Limb (tissue), 2 donors: Measurements from ENCODE around the gene FLII.
A peak's percentile ranks its signal among the peaks of the same experiment; 100 is the strongest.

Experiments used
- DNase-seq, 2 donors: peaks; one replicate each; pipeline ENCODE4 v3.0.0-alpha.2; 2016; ENCODE audit errors: extremely low spot score in 2 of 2

The FLII gene

DNA sequence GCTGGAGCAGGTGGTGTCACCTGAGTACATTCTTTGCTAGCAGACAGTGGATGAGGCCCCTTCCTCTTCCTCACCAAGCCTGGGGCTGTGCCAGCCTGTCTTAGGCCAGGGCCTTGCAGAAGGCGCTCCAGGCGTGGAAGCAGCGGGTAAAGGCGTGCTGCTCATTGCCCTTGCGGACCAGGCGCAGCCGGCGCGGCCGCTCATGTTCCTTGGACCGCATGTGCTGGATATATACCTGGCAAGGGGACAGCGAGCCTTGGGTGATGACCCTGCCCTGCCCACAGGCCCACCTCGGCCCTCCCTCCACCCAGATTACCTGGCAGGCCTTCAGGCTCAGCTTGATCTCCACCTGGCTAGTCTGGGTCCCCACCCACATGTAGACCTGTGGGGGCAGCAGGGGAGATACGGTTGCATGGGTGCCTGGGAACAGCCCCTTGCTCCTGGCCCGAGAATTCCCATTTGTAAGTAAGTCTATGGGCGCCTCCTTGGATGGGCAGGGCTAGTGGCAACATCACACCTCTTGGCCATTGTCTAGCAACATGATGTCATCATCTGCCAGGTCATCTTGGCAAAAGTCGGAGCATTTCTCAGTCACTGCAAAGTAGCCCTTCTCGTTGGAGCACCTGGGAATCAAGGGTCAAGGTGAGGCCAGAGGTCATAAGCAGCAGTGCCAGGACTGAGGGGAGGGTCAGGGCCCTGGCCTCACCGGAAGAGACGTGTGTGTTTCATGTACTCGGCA is 13.3 kb downstream of the FLII start:
- DNase-seq: no peak

DNA sequence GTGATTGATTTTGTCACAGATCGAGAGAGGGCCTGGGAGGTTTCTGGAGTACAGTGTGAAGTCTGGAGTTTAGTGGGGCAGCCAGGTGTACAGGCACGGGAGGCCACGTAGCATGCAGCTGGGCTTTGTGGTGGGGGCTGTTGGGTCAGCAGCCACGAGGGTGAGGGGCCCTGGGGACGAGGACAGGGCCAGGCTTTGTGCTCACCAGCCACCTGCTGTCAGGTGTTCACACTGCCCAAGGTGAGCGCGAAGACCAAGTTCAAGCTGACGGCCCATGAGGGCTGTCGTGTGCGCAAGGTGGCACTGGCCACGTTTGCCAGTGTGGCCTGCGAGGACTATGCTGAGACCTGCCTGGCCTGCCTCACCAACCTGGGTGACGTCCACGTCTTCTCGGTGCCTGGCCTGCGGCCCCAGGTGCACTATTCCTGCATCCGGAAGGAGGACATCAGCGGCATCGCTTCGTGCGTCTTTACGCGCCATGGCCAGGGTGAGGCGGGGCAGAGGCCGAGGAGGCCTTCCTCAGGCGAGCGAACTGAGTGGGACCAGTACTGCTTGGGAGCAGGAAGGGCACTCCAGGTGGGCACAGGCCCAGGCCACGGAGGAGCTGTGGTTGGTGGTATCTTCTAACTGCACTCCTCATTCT is 17.2 kb downstream of the FLII start:
- no peak for DNase-seq

DNA sequence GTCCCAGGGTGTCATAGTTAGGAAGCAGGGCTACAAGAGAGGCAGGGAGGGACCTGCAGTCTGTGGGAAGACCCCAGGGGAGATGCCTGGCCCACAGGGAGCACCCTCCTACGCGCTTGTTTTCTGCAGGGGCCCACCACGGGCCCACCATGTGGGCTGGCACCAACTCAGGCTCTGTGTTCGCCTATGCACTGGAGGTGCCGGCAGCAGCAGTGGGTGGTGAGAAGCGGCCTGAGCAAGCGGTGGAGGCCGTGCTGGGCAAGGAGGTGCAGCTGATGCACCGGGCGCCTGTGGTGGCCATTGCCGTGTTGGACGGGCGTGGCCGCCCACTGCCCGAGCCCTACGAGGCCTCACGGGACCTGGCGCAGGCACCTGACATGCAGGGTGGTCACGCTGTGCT is 18.1 kb downstream of the FLII start:
- no peak for DNase-seq

DNA sequence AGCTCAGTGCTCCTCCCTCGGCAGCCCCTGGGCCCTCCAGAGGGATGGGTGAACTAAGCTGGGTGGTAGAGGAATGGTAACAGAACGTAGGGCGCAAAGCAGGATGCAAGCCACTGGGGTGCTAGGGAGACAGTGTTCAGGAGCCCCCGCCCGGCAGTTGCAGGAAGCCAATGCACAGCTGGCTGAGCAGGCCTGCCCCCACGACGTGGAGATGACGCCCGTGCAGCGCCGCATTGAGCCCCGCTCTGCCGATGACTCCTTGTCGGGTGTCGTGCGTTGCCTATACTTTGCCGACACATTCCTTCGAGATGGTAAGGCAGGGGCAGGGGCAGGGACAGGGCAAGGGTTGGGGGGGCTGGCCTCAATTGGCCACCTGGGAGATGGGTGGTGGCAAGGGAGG is 20.2 kb downstream of the FLII start:
- DNase-seq: no peak

GRCh38 chr17:18237461-18237860 is 21.1 kb downstream of the FLII start:
- DNase-seq: no peak

DNA sequence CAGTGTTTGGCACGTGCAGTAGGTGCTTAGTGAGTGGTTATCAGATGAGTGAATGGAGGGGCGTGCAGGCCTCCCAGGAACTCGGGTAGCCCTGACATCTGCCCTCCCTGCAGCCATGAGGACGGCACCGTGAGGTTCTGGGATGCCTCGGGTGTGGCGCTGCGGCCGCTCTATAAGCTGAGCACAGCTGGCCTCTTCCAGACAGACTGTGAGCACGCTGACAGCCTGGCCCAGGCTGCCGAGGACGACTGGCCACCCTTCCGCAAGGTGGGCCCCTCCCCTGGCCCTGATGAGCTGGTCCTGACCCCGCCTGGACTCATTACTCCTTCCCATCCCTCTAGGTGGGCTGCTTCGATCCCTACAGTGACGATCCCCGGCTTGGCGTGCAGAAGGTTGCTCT is 22.0 kb downstream of the FLII start:
- no peak for DNase-seq

- no peak for DNase-seq
These were observed 22.7 kb downstream of the FLII start for GRCh38 chr17:18235743-18236256.

GRCh38 chr17:18234853-18235380 is 23.6 kb downstream of the FLII start:
- no peak for DNase-seq

DNA sequence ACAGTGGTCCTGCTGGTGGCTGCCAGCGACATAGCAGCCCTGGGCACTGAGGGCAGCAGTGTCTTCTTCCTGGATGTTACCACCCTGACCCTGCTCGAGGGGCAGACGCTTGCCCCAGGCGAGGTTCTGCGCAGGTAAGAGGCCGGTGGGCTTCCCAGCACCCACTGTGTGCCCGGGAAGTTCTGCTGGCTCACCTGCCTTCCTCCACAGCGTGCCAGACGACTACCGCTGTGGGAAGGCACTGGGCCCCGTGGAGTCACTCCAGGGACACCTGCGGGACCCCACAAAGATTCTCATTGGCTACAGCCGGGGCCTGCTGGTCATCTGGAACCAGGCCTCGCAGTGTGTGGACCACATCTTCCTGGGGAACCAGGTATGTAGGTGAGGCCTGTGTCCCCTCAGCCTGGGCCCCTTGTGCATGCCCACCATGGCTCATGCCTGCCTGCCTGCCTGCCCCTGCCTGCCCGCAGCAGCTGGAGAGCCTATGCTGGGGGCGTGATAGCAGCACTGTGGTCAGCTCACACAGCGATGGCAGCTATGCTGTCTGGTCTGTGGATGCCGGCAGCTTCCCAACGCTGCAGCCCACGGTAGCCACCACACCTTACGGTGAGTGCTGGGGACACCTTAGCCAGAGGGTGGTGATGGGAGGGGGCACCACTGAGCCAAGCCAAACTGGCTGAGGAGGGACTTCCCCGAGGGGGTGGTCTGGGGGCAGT is 24.6 kb downstream of the FLII start:
- DNase-seq: no peak

DNA sequence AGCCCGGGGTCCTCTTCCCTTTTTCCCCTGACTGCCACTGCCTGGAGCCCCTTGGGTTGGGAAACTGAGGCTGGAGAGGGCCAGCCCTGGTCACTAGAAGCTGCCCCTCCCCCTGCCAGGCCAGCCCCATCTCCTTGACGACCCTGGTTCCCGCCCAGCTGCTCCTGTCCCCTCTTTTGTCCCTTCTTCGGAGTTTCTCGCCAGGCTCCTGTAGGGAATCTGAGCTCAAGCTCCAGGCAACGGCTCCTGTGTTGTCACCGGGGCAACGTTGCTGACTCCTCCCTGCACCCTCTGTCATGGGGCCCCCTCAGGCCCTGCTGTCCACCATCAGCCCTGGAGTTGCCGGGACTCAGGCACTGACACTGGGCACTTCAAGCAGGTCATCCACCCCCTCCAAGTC is 27.4 kb downstream of the FLII start:
- no peak for DNase-seq

DNA sequence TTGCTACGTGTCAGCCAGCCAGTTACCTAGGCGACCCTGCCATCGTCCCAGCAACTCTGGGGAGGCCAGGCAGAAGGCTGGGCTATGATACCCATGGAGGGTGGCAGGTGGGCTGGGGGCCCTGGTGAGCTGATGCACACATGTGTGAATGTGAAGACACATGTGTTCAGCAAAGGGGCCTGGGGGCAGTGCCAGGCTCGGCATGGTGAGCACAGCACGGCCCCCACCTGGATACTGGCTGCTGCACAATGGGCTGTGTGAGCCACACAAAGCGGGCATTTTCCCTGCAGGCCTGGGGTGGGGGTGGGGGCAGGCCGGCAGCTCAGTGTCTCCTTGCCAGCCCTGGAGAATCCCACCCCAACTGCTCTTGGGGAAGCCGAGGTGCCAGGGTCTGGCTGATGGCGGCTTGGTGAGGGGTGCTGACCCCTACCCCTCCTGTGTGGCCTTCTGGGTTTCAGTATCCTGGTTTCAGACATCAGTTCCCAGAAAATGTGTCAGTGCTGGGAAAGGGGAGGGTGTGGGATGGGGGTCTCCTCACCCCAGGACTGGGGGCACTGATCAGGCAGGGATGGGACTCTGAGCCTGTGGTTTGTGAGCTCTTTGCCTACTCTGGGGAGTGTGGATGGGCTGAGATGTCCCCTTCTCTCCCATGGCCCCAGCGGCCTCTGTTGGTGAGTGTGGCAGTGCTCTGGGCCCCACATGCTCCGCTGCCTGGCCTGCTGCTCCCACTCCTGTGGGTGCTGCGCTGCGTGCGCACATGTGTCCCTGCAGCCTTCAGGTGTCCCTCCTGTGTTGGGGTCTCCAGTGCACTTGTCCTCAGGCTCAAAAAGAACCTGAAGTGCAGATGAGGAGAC is 28.0 kb downstream of the FLII start:
- DNase-seq: no peak

DNA sequence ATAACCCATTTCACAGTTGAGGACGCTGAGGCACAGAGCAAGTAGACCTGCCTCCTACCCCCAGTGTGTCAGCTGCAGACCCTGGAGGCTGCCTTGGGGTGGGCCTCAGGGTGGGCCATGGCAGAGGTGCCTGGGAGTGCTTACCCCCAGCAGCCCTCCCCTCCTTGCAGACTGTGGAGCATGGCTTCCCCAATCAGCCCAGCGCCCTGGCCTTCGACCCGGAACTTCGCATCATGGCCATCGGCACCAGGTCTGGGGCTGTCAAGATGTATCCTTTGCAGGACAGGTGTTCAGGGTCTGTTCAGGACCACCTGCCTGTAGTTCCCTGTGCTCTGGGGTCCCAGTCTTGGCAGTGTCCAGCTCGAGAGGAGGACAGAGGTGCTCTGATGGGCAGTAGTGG is 28.8 kb downstream of the FLII start:
- no peak for DNase-seq

GRCh38 chr17:18229254-18229653 is 29.3 kb downstream of the FLII start:
- peak in 1 of 2 donors; percentile 22 for DNase-seq

GRCh38 chr17:18228176-18228682 is 30.3 kb downstream of the FLII start:
- DNase-seq: no peak

DNA sequence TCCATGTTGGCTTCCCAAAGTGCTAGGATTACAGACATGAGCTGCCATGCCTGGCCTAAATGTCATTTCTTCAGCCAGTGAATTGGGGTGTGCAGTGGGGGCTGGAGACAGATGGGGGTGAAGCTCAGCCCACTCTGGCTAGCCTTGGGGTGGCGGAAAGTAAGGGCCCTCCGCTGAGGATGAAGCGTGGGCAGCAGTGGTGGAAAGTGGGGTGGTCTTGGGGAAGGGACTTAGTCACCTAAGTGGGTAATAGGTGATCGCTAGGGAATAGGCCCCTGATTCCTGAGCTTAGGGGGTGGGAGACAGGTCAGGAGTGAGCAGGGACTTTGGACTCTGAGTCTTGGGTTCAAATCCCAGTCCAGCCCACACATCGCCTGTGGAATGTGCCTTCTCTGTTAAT is 30.9 kb downstream of the FLII start:
- no peak for DNase-seq

DNA sequence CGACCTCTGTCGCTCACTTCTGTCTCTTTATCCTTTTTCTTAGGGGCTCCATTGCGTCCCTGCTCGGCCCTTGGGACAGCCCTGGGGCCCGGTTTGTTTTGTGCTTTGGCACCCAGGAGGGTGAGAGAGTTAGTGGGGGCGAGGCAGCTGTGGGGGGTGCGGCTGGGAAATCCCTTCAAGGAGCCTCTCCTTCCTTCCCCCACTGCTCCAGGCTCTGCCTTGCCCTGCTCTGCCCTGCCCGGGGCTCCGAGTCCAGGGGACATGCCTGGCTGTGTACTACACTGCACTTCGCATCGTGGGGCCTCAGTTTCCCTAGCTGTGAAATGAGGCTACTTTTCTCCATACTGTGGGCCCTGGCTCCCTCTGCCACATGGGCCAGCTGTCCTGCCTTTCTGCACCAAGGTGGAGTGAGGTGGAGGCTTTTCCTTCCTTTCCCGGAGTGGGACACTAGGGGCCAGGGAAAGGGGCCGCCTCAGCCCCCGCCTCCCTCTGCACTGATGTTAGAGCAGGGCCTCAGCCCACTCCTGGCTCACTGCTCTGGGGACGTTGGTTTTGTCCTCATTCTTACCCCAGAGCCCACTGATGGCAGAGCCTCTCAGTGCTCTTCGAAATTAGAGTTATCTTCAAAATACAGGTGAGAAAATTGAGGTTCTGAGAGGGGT is 32.1 kb downstream of the FLII start:
- DNase-seq: no peak

DNA sequence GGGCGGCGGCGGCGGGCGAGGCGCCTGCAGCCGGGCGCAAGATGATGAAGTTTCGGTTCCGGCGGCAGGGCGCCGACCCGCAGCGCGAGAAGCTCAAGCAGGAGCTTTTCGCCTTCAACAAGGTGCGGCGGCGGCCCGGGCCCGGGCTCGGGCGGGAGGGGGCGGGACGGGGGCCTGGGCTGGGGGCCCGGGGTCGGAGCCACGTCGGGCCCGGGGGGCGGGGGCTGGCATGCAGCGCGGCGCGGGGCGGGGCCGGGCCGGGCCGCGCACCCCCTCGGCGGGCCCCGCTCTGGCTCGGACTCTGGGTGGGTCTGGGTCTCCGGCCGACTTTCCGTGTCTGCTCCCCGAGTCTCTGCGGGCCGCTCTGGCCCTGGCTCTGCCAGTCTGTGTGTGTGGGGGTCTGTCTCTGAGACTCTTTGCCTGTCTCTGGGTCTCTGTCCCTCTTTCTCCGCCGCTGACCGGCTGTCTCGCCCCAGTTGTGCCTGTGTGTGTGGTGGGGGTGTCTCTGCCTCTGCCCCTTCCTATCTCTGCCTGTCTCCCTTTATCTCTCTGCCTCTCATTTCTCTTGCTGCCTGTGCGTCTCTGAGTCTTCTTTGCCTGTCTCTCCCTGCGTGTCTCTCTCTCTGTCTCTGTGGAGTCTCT is 32.8 kb downstream of the FLII start:
- DNase-seq: peak in 1 of 2 donors; percentile 85

- DNase-seq: peak; percentile 95 to 99
These were observed 33.4 kb downstream of the FLII start, which contains the start of gene LLGL1 for GRCh38 chr17:18225121-18225641. Gene LLGL1, plus strand, starts transcription at chr17:18225635. Its CDS starts 48 bp downstream, at chr17:18225683.

DNA sequence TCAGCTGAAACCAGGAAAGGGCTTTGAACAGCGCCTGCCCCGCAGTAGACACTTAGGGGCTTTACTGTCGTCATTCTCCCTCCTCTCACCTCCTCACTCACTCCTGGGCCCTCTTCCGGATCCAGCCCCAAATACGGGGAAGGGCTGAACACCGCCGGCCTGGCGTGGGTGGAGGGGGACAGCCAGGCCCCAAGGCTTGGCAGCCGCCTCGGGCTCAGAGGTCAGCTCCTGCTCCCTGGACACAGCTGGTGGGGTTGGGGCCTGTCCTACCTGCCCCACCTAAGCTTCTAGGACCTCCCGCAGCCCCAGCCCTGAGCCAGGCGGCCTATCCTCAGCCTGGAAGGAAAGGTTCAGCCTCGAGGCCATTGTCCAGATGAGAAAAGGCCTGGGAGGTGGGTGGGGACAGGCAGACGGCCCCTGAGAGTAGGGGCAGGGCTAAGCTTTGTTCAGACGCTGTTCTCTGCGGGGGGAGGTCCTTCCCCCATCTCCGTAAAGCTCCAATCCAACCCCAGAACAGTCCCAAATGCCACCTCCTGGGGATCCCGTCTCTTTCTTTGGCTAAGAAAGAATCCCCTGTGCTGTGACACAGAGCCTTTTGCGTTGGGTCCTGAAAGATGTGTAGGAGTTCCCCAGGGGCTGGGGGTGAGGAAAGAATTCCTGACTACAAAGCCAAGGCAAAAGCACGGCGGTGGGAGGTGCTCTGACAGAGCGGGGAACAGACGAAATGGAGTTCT is 34.0 kb downstream of the FLII start:
- DNase-seq: peak; percentile 36 to 58
